Measurements from ENCODE around the gene MT1E. TPM values are rescaled to one million over a fixed set of nuclear protein-coding genes. Genes with fewer than 3 reads are reported as not detected.

MT1E gene
- total and polyA plus RNA-seq, 2 of the 13 experiments (the other 11 are each of a cell fraction or from before 2014, with no cell fraction given): 110 to 1,072 TPM

DNA sequence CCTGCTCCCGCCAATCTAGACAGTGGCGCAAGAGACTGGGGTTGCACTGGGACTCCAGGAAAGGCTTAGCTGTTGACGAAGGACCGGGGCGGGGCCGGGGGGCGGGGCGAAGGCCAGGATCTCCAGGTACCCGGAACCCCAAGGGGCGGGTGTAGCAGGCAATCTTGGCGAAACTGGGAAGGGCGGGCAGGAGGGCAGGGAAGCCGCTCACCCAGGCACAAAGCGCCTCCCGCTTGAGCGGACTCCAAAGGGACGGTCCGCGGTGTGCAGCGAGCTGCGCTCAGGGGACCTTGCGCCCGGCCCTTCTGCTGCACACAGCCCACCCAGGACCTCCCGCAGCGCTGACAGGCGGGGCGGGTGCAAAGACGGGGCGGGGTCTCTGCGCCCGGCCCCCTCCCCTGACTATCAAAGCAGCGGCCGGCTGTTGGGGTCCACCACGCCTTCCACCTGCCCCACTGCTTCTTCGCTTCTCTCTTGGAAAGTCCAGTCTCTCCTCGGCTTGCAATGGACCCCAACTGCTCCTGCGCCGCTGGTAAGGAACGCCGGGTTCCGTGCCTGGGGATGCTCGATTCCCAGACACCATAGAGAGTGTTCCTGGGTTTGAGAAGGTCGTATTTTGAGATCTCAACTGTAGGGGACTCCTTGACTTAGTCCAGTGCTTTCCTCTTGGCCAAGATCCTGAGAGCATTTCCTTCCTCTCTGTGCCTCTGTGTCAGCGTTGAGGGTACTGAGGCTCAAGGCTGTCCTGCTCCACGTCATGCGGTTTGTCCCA is 32.2 kb downstream of the MT1E start, which contains the start of gene MT1F (continued):
- TF ChIP-seq HMG20B (CRISPR knock-in tag; conservative IDR thresholded peaks at IDR 0.05) (peak; percentile 38; the same call in 1 of the 2 replicates), NFRKB (IDR thresholded peaks at IDR 0.05) (no peak), SPEN (CRISPR knock-in tag; IDR thresholded peaks at IDR 0.05; ENCODE audit: low read depth) (peak; percentile 66; the same call in 1 of the 2 replicates), LCORL (IDR thresholded peaks at IDR 0.05) (no peak), LCORL (CRISPR knock-in tag; IDR thresholded peaks at IDR 0.05) (peak; percentile 31; the same call in 1 of the 2 replicates), SRSF1 (optimal IDR thresholded peaks at IDR 0.05; ENCODE audit: low read depth, low read length) (peak; percentile 50), RAD51 (IDR thresholded peaks at IDR 0.05; ENCODE audit: borderline replicate concordance) (no peak), ZNF644 (CRISPR knock-in tag; IDR thresholded peaks at IDR 0.05; ENCODE audit: low read depth) (peak; percentile 15; the same call in 1 of the 2 replicates), ZNF44 (CRISPR knock-in tag; IDR thresholded peaks at IDR 0.05) (no peak), SYNCRIP (IDR thresholded peaks at IDR 0.05; ENCODE audit: insufficient read depth, low read depth, low read length) (no peak), SP5 (CRISPR knock-in tag; IDR thresholded peaks at IDR 0.05; ENCODE audit: borderline replicate concordance, low read depth) (peak; percentile 4)
- TF ChIP-seq, protein P1, sequence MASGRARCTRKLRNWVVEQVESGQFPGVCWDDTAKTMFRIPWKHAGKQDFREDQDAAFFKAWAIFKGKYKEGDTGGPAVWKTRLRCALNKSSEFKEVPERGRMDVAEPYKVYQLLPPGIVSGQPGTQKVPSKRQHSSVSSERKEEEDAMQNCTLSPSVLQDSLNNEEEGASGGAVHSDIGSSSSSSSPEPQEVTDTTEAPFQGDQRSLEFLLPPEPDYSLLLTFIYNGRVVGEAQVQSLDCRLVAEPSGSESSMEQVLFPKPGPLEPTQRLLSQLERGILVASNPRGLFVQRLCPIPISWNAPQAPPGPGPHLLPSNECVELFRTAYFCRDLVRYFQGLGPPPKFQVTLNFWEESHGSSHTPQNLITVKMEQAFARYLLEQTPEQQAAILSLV (CRISPR knock-in tag; IDR thresholded peaks at IDR 0.05; ENCODE audit: borderline replicate concordance): peak; percentile 85; the same call in 1 of the 2 replicates
- TF ChIP-seq, protein P2, sequence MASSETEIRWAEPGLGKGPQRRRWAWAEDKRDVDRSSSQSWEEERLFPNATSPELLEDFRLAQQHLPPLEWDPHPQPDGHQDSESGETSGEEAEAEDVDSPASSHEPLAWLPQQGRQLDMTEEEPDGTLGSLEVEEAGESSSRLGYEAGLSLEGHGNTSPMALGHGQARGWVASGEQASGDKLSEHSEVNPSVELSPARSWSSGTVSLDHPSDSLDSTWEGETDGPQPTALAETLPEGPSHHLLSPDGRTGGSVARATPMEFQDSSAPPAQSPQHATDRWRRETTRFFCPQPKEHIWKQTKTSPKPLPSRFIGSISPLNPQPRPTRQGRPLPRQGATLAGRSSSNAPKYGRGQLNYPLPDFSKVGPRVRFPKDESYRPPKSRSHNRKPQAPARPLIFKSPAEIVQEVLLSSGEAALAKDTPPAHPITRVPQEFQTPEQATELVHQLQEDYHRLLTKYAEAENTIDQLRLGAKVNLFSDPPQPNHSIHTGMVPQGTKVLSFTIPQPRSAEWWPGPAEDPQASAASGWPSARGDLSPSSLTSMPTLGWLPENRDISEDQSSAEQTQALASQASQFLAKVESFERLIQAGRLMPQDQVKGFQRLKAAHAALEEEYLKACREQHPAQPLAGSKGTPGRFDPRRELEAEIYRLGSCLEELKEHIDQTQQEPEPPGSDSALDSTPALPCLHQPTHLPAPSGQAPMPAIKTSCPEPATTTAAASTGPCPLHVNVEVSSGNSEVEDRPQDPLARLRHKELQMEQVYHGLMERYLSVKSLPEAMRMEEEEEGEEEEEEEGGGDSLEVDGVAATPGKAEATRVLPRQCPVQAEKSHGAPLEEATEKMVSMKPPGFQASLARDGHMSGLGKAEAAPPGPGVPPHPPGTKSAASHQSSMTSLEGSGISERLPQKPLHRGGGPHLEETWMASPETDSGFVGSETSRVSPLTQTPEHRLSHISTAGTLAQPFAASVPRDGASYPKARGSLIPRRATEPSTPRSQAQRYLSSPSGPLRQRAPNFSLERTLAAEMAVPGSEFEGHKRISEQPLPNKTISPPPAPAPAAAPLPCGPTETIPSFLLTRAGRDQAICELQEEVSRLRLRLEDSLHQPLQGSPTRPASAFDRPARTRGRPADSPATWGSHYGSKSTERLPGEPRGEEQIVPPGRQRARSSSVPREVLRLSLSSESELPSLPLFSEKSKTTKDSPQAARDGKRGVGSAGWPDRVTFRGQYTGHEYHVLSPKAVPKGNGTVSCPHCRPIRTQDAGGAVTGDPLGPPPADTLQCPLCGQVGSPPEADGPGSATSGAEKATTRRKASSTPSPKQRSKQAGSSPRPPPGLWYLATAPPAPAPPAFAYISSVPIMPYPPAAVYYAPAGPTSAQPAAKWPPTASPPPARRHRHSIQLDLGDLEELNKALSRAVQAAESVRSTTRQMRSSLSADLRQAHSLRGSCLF (CRISPR knock-in tag; IDR thresholded peaks at IDR 0.05; ENCODE audit: borderline replicate concordance): no peak
- TF ChIP-seq, protein P3, sequence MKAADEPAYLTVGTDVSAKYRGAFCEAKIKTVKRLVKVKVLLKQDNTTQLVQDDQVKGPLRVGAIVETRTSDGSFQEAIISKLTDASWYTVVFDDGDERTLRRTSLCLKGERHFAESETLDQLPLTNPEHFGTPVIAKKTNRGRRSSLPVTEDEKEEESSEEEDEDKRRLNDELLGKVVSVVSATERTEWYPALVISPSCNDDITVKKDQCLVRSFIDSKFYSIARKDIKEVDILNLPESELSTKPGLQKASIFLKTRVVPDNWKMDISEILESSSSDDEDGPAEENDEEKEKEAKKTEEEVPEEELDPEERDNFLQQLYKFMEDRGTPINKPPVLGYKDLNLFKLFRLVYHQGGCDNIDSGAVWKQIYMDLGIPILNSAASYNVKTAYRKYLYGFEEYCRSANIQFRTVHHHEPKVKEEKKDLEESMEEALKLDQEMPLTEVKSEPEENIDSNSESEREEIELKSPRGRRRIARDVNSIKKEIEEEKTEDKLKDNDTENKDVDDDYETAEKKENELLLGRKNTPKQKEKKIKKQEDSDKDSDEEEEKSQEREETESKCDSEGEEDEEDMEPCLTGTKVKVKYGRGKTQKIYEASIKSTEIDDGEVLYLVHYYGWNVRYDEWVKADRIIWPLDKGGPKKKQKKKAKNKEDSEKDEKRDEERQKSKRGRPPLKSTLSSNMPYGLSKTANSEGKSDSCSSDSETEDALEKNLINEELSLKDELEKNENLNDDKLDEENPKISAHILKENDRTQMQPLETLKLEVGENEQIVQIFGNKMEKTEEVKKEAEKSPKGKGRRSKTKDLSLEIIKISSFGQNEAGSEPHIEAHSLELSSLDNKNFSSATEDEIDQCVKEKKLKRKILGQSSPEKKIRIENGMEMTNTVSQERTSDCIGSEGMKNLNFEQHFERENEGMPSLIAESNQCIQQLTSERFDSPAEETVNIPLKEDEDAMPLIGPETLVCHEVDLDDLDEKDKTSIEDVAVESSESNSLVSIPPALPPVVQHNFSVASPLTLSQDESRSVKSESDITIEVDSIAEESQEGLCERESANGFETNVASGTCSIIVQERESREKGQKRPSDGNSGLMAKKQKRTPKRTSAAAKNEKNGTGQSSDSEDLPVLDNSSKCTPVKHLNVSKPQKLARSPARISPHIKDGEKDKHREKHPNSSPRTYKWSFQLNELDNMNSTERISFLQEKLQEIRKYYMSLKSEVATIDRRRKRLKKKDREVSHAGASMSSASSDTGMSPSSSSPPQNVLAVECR (CRISPR knock-in tag; IDR thresholded peaks at IDR 0.05; ENCODE audit: borderline replicate concordance): no peak; the same call in 1 of the 2 replicates
- TF ChIP-seq, protein P4, sequence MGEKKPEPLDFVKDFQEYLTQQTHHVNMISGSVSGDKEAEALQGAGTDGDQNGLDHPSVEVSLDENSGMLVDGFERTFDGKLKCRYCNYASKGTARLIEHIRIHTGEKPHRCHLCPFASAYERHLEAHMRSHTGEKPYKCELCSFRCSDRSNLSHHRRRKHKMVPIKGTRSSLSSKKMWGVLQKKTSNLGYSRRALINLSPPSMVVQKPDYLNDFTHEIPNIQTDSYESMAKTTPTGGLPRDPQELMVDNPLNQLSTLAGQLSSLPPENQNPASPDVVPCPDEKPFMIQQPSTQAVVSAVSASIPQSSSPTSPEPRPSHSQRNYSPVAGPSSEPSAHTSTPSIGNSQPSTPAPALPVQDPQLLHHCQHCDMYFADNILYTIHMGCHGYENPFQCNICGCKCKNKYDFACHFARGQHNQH (CRISPR knock-in tag; IDR thresholded peaks at IDR 0.05): peak; percentile 33; the same call in 1 of the 2 replicates
- TF ChIP-seq, protein P5, sequence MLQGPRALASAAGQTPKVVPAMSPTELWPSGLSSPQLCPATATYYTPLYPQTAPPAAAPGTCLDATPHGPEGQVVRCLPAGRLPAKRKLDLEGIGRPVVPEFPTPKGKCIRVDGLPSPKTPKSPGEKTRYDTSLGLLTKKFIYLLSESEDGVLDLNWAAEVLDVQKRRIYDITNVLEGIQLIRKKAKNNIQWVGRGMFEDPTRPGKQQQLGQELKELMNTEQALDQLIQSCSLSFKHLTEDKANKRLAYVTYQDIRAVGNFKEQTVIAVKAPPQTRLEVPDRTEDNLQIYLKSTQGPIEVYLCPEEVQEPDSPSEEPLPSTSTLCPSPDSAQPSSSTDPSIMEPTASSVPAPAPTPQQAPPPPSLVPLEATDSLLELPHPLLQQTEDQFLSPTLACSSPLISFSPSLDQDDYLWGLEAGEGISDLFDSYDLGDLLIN (CRISPR knock-in tag; IDR thresholded peaks at IDR 0.05; ENCODE audit: borderline replicate concordance): peak; percentile 34; the same call in 1 of the 2 replicates

All from HepG2 (cell line).